HepG2 (cell line): Measurements from ENCODE around the gene ZNF556. TPM values are rescaled to one million over a fixed set of nuclear protein-coding genes. Genes with fewer than 3 reads are reported as not detected.

ENCODE experiments used
- ARHGAP35 ChIP-seq: sonication (generic); formaldehyde crosslinking; IDR thresholded peaks from 2 replicates; pipeline ENCODE4 v1.9.0; 2022; ENCODE audit warnings: mild to moderate bottlenecking, inconsistent platforms, moderate library complexity, missing genetic modification reagents, borderline replicate concordance
- FOXK2 ChIP-seq: fragments of 450-650 bp; IDR thresholded peaks from 2 replicates; pipeline ENCODE4 v1.6.1; 2016
- GABPA ChIP-seq, 2 experiments: IDR thresholded peaks; 2 replicates each; pipeline ENCODE4 v1.6.1; 2011 to 2016; ENCODE audit warnings: low read depth in 2 of 2, low read length in 1 of 2, missing biosample characterization in 1 of 2, missing genetic modification characterization in 1 of 2
- JDP2 ChIP-seq: sonication (generic); formaldehyde crosslinking; IDR thresholded peaks from 2 replicates; pipeline ENCODE4 v1.8.1; 2022; ENCODE audit warnings: missing genetic modification reagents, borderline replicate concordance
- KDM3A ChIP-seq: IDR thresholded peaks from 2 replicates; pipeline ENCODE4 v1.6.1; 2018; ENCODE audit warnings: low read depth, missing compliant biosample characterization
- MAFK ChIP-seq, 2 experiments: IDR thresholded peaks in 1 of 2; conservative IDR thresholded peaks in 1 of 2; 2 replicates each; pipeline ENCODE4 v1.6.1; 2011; ENCODE audit warnings: improper control_type of control experiment in 2 of 2, low read length in 2 of 2
- POLR2AphosphoS5 ChIP-seq: IDR thresholded peaks from 2 replicates; pipeline ENCODE4 v1.6.1; 2012; ENCODE audit warnings: low read depth, low read length
- REXO4 ChIP-seq: sonication (generic); formaldehyde crosslinking; IDR thresholded peaks from 2 replicates; pipeline ENCODE4 v1.8.0; 2022; ENCODE audit warnings: missing genetic modification reagents, mild to moderate bottlenecking, borderline replicate concordance
- RFX3 ChIP-seq: IDR thresholded peaks from 2 replicates; pipeline ENCODE4 v1.6.1; 2016; ENCODE audit warnings: missing biosample characterization, missing genetic modification reagents
- RNF2 ChIP-seq: fragments of 450-650 bp; conservative IDR thresholded peaks from 2 replicates; pipeline ENCODE4 v1.6.1; 2016; ENCODE audit warnings: low read depth
- ZNF251 ChIP-seq: sonication (generic); formaldehyde crosslinking; IDR thresholded peaks from 2 replicates; pipeline ENCODE4 v1.9.0; 2021; ENCODE audit warnings: mild to moderate bottlenecking, missing genetic modification reagents
- ZNF33B ChIP-seq: sonication (generic); formaldehyde crosslinking; IDR thresholded peaks from 2 replicates; pipeline ENCODE4 v1.5.1; 2020; ENCODE audit warnings: mild to moderate bottlenecking, missing genetic modification reagents
- ZNF383 ChIP-seq: sonication (generic); formaldehyde crosslinking; IDR thresholded peaks from 2 replicates; pipeline ENCODE4 v1.4.0; 2020; ENCODE audit warnings: missing genetic modification reagents, mild to moderate bottlenecking, borderline replicate concordance
- ZNF557 ChIP-seq: sonication (generic); formaldehyde crosslinking; IDR thresholded peaks from 2 replicates; pipeline ENCODE4 v1.4.0; 2020; ENCODE audit warnings: missing genetic modification reagents
- ZNF572 ChIP-seq: sonication (generic); formaldehyde crosslinking; IDR thresholded peaks from 2 replicates; pipeline ENCODE4 v1.5.1; 2020; ENCODE audit warnings: mild to moderate bottlenecking, missing genetic modification reagents
- ZNF589 ChIP-seq: sonication (generic); formaldehyde crosslinking; conservative IDR thresholded peaks from 2 replicates; pipeline ENCODE4 v1.8.0; 2022; ENCODE audit warnings: mild to moderate bottlenecking, moderate library complexity, missing genetic modification reagents
- ZNF777 ChIP-seq: sonication (generic); formaldehyde crosslinking; IDR thresholded peaks from 2 replicates; pipeline ENCODE4 v1.4.0; 2020; ENCODE audit warnings: missing genetic modification reagents
- ZNF850 ChIP-seq: sonication (generic); formaldehyde crosslinking; conservative IDR thresholded peaks from 2 replicates; pipeline ENCODE4 v1.9.0; 2021; ENCODE audit warnings: mild to moderate bottlenecking, missing genetic modification reagents
- ZSCAN22 ChIP-seq: sonication (generic); formaldehyde crosslinking; IDR thresholded peaks from 2 replicates; pipeline ENCODE4 v1.4.0; 2020; ENCODE audit warnings: mild to moderate bottlenecking, missing genetic modification reagents
- ZSCAN29 ChIP-seq: sonication (generic); formaldehyde crosslinking; conservative IDR thresholded peaks from 2 replicates; pipeline ENCODE4 v1.4.0; 2020; ENCODE audit warnings: mild to moderate bottlenecking, missing genetic modification reagents
- polyA plus RNA-seq, 8 experiments: library from polyadenylated mRNA; depleted of rRNA in 3 of 8; stranded (reverse) in 7 of 8; unstranded in 1 of 8; fragments of >200 nt; fragmentation: Illumina TruSeq in 4 of 8; extraction: Trizol in 4 of 8; gene quantifications; 2 replicates each; pipeline versions ENCODE4 v1.2.1 to v1.2.3, GENCODE V29; 2011 to 2016; ENCODE audit warnings: low read depth in 4 of 8, missing spikeins in 1 of 8, mixed read lengths in 1 of 8; ENCODE audit not compliant: insufficient read depth in 1 of 8
- total RNA-seq, 5 experiments: library from RNA; depleted of rRNA; stranded (reverse); fragments of >200 nt; fragmentation: Illumina TruSeq; extraction: Trizol; gene quantifications; 2 replicates each; pipeline ENCODE4 v1.2.3, GENCODE V29; 2016; ENCODE audit warnings: low read depth in 1 of 5
- TF ChIP-seq, protein P1 (sequence below): IDR thresholded peaks from 2 replicates; pipeline ENCODE4 v1.6.1; 2012; ENCODE audit warnings: low read length, improper control_type of control experiment
- TF ChIP-seq, protein P2 (sequence below): IDR thresholded peaks from 2 replicates; pipeline ENCODE4 v1.6.1; 2018; ENCODE audit warnings: missing genetic modification reagents, mild to moderate bottlenecking, missing compliant biosample characterization
- TF ChIP-seq, protein P3 (sequence below): sonication (generic); formaldehyde crosslinking; IDR thresholded peaks from 2 replicates; pipeline ENCODE4 v1.5.0; 2020; ENCODE audit warnings: mild to moderate bottlenecking, missing genetic modification reagents

ZNF556 gene
- total and polyA plus RNA-seq, 2 of the 13 experiments (the other 11 are each of a cell fraction or from before 2014, with no cell fraction given), result 4.2 to 28.6 TPM

DNA sequence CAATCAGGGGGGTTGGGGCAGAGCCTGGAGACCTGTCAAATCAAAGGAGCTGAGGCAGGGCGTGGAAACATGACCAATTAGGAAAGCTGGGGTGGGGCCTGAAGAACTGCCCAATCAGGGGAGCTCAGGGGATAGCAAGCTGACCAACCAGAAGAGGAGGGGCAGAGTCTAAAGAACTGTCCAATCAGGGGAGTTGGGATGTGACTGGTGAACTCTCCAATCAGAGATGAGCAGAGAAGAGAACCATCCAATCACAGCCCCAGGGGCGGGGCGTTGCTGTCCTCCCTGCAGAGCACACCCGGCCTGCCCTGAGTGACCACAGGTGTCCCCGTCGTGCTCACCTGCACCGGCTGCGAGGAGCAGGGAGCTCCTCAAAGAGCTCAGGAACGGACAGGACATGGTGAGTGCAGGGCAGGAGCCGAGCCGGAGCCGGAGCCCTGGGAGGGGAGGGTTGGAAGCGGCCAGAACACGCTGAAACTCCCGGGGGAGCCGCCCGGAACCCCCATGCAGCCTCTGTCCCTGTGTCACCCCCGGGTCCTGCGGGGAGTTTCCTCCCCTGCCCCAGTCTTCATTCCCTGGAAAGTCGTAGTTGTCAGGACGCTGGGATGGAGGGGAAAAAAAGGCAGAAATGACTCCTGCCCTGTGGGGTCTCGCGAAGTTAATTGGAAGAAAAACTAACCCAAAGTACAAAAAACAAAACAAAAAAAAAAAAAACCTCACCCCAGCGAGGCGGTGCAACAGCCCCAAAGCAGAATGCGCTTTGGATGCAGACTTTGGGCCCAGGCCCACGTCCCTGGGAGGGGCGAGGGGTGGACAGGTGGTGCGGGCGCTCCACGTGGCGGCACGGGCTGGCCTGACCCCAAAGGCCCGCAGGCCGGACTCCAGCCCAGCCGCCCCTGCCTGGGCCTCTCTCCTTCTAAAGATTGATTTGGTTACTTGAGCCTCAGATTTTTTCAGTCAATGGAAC lies at the start of gene ZNF556 (continued):
- TF ChIP-seq ZSCAN29 (CRISPR knock-in tag), result peak; percentile 65; the same call in 1 of the 2 replicates
- no peak for TF ChIP-seq ZNF850 (CRISPR knock-in tag)
- TF ChIP-seq ZNF589 (CRISPR knock-in tag), result no peak
- no peak for TF ChIP-seq ZNF383 (CRISPR knock-in tag)
- peak; percentile 52; the same call in 1 of the 2 replicates for TF ChIP-seq ZNF557
- no peak for TF ChIP-seq RFX3 (CRISPR knock-in tag)
- TF ChIP-seq KDM3A (CRISPR knock-in tag), result peak; percentile 71
- TF ChIP-seq, protein P1, sequence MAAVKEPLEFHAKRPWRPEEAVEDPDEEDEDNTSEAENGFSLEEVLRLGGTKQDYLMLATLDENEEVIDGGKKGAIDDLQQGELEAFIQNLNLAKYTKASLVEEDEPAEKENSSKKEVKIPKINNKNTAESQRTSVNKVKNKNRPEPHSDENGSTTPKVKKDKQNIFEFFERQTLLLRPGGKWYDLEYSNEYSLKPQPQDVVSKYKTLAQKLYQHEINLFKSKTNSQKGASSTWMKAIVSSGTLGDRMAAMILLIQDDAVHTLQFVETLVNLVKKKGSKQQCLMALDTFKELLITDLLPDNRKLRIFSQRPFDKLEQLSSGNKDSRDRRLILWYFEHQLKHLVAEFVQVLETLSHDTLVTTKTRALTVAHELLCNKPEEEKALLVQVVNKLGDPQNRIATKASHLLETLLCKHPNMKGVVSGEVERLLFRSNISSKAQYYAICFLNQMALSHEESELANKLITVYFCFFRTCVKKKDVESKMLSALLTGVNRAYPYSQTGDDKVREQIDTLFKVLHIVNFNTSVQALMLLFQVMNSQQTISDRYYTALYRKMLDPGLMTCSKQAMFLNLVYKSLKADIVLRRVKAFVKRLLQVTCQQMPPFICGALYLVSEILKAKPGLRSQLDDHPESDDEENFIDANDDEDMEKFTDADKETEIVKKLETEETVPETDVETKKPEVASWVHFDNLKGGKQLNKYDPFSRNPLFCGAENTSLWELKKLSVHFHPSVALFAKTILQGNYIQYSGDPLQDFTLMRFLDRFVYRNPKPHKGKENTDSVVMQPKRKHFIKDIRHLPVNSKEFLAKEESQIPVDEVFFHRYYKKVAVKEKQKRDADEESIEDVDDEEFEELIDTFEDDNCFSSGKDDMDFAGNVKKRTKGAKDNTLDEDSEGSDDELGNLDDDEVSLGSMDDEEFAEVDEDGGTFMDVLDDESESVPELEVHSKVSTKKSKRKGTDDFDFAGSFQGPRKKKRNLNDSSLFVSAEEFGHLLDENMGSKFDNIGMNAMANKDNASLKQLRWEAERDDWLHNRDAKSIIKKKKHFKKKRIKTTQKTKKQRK, result peak; percentile 57; the same call in 1 of the 2 replicates
- no peak for TF ChIP-seq REXO4 (CRISPR knock-in tag)
- no peak; the same call in 1 of the 2 replicates for TF ChIP-seq ZNF777
- TF ChIP-seq ZNF33B (CRISPR knock-in tag), result no peak
- TF ChIP-seq JDP2, result no peak
- no peak for TF ChIP-seq ZNF572 (CRISPR knock-in tag)
- no peak for TF ChIP-seq ZNF251 (CRISPR knock-in tag)
- TF ChIP-seq FOXK2, result peak; percentile 79
- TF ChIP-seq GABPA (IDR thresholded peaks at IDR 0.05; ENCODE audit: low read depth, low read length), result no peak
- TF ChIP-seq GABPA (CRISPR knock-in tag; IDR thresholded peaks at IDR 0.05; ENCODE audit: low read depth), result peak; percentile 18; the same call in 1 of the 2 replicates
- TF ChIP-seq, protein P2, sequence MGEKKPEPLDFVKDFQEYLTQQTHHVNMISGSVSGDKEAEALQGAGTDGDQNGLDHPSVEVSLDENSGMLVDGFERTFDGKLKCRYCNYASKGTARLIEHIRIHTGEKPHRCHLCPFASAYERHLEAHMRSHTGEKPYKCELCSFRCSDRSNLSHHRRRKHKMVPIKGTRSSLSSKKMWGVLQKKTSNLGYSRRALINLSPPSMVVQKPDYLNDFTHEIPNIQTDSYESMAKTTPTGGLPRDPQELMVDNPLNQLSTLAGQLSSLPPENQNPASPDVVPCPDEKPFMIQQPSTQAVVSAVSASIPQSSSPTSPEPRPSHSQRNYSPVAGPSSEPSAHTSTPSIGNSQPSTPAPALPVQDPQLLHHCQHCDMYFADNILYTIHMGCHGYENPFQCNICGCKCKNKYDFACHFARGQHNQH (CRISPR knock-in tag), result no peak; the same call in 1 of the 2 replicates
- TF ChIP-seq POLR2AphosphoS5, result peak; percentile 99
- TF ChIP-seq RNF2, result no peak
- TF ChIP-seq ZSCAN22, result no peak
- no peak for TF ChIP-seq ARHGAP35
- TF ChIP-seq, protein P3, sequence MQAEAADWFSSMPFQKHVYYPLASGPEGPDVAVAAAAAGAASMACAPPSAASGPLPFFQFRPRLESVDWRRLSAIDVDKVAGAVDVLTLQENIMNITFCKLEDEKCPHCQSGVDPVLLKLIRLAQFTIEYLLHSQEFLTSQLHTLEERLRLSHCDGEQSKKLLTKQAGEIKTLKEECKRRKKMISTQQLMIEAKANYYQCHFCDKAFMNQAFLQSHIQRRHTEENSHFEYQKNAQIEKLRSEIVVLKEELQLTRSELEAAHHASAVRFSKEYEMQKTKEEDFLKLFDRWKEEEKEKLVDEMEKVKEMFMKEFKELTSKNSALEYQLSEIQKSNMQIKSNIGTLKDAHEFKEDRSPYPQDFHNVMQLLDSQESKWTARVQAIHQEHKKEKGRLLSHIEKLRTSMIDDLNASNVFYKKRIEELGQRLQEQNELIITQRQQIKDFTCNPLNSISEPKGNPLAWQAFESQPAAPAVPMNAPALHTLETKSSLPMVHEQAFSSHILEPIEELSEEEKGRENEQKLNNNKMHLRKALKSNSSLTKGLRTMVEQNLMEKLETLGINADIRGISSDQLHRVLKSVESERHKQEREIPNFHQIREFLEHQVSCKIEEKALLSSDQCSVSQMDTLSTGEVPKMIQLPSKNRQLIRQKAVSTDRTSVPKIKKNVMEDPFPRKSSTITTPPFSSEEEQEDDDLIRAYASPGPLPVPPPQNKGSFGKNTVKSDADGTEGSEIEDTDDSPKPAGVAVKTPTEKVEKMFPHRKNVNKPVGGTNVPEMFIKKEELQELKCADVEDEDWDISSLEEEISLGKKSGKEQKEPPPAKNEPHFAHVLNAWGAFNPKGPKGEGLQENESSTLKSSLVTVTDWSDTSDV (CRISPR knock-in tag), result peak; percentile 87; the same call in 1 of the 2 replicates
- TF ChIP-seq MAFK (conservative IDR thresholded peaks at IDR 0.05 in 1 of 2, IDR thresholded peaks at IDR 0.05 in 1 of 2; ENCODE audit: low read length in 2 of 2), result no peak
